HG03108 (cell line): ENCODE measurements around the gene CAPZA2.

Experiments
- ATAC-seq: cut with Tn5 transposase; IDR thresholded peaks from one replicate; pipeline ENCODE4 v1.9.1; 2021; ENCODE audit warnings: moderate library complexity; ENCODE audit not compliant: unreplicated experiment

Gene CAPZA2

DNA sequence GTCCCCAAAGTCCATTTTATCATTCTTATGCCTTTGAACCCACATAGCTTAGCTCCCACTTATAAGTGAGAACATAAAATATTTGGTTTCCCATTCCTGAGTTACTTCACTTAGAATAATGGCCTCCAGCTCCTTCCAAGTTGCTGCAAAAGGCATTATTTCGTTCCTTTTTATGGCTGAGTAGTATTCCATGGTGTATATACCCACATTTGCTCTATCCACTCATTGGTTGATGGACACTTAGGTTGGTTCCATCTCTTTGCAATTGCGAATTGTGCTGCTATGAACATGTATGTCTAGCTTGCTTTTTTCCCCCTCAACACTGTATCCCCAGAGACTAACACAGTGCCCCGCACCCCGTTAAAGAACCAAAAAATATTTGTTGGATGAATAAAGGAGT is 670 bp upstream of the CAPZA2 start:
- ATAC-seq, result no peak

DNA sequence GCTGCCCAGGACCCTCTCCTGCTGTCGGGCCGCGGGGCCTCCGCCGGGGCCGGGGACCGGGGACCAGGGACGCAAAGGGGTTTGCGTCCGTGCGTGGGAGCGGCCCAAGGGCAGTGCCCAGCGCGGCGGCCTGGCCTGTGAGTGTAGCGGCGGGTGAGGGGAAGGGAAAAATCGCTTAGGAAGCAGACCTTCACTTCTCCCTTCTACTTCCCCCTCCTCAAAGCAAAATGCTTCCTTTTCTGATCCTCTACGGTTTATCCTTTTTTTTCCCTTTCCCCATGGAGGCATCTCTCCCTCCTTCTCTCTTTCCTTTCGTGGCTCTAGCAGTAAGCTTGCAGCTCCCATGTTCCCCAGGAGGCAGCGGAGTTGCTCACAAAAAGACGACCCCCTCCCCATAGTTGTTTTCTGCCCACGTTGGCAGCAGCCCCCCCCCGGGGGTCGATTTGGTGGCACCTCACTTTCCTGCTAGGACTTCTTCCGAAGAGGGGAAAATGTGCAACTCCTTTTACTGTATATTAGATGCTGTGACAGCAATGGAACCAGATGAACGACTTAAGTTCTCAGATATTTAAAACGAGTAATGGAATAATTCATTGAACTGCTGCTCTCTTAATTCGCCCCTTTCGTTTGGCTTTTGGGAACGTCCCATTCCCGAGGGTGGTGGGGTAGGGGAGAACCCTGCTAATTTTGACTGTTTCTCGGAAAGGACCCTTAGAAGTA is 724 bp downstream of the CAPZA2 start:
- no peak for ATAC-seq

DNA sequence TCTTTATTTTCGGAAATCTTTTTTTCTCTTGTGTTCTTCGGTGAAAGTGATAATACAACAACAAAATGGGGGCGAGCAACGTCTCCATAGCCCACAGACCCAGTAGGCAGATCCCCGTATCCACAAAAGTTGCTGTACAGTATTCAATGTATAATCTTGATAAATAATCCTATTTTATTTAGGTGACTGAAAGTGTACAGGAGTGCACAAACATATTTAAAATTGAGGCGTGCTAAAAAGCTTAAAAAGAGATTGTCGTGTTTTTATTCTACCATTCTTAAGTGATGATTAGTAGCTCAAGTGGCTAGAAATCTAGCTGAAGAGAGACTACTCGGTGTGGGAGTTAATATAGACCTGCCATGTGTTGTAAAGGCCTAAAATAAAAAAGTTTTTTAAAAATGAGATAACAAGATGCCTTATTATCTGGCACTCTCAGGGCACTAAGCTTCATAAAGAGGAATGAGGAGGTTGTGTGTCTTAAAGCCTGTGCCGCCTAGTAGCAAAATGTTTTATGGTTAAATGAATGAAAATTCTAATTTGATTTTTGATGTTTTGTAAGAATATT is 1.6 kb downstream of the CAPZA2 start:
- no peak for ATAC-seq

DNA sequence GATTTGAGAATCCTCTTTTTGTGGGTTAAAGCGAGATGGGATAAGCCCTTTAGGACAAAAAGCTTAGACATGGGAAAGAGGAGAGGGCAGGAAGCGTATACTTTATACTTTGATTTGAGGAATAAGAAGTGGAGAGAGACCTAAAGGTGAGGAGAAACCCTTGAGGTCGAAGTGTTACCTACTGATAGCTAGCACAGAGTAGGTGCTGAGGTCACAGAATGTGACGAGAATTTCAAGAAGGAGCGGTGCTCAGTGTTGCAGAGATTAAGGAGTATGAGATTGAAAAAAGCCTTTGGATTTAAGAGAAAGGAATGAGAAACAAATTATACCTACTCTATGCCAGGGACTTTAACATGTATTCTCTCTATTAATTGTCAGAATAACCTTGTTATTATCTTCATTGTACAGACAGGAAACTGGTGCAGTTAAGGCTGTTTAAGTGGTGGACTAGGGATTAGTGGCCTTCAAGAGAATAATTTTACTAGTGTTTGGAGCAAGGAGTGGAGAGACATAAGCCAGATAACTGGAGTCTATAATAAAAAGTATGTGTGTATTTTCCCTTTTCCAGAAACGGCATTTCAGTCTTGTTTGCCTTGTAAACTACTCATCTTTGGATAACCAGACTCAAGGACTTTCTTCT is 8.8 kb downstream of the CAPZA2 start:
- ATAC-seq, result no peak

DNA sequence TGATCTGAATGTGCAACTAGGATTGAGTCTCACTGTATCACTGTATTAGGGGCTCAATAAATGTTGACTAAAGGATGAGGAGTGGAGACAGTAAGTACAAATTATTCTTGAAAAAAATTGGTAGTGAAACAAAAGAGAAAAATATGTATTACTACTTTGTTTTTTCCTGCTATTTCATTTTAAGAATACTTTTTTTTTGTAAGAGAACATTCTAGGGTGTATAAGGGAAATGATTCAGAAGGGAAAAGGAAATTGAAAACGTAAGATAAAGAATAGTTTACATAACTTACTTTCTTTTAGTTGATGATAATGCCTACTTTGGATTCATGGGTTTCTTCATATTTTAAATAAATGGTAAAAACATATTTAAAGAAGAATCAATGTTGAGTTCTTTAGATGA is 9.6 kb downstream of the CAPZA2 start:
- no peak for ATAC-seq

DNA sequence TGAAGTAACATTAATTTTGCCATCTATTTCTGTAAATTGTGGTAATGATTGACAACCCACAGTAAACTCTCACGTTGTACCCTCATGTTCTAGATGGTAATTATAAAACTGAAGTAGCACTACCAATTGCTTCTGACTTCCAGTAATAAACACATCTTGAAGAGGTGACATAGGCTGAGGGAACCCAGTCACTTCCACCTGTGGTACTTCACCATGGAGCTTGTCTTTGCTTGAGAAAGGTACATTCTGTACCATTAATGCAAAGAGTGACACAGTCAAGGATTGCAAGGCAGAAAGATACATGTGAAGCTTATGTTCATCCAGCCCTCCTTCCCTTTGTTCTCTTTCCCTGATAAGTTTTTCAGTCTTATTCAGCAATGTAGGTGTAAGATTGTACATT is 11.2 kb downstream of the CAPZA2 start:
- ATAC-seq, result no peak

DNA sequence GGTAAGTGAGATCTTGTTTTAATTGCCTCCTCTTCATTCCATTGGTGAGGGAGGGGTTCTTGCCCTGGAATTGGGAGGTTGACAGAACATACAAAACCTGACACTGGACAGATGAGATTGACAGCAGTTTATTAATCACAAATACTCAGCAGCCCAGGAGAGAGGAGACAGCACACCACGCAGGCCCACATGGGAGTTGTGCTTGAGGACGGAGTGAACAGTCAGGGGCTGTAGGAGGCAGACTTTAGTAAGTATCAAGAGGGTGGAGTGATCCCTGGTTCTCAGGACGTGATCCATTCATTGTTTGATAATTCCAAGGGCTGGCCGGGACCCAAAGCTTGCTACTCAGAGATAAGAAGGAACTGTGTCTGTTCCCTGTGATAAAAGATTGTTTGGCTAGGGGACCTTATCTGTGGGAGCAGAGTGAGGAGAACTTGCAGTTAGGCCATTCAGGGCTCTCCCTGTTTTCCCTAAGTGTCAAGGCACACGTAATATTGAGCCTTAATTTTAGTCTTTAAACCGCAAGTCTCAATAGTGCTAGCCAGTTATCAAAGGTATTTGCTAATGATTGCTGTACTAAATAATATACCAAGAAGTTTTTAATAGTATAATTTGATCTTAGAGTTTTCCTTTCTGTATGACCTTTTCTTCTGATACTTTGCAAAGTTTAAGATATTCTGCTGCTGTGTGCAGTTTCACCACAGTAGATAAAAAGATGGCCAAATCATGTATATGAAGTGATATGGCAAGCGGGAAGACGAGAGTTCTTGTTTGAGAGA is 14.5 kb downstream of the CAPZA2 start:
- no peak for ATAC-seq

DNA sequence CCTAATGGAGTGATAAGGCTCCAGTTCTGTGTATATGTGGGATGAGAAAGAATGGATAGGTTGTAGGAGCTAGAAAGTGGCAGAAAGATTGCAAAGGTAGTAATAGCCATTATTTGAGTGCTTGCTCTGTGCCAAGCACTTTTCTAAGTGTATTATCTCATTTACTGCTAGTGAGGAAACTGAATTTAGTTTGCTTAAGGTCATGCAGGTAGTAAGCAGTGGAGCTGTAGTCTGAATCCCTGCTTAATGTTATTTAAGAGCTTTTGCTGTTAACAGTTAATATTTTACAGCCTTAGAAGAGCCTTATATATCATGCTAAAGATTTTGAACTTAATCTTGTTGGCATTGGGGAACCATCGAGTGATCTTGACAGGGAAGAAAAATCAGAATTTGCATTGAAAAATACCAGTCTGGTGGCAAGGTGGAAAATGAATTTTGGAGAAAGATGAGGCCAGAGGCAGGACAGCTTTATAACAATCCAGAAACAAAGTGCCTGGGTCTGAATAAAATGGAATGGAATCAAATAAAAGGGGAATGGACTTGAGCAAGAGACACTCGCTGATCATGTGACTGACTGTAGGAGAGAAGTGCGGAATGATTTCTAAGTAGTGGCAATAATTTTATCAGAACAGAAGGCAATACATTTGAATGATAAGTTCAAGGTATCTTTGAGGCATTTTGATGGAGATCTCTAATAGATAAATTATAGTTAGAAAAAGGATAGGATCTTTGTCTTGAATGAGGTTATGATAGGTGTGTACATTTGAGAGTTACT is 15.2 kb downstream of the CAPZA2 start:
- no peak for ATAC-seq

DNA sequence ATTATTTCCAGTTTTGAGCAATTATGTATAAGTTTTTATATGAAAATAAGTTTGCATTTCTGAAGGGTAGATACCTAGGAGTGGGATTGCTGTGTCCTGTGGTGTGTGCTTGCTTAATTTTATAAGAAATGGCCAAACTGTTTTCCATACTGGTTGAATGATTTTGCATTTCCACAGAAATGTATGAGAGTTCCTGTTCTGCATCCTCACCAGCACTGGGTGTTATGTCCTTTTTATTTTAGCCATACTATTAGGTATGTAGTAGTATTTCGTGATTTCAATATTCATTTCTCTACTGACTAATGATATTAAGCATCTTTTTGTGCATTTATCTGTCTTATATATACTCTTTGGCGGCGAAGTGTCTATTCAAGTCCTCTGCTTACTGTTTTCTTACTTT is 22.3 kb downstream of the CAPZA2 start:
- no peak for ATAC-seq

DNA sequence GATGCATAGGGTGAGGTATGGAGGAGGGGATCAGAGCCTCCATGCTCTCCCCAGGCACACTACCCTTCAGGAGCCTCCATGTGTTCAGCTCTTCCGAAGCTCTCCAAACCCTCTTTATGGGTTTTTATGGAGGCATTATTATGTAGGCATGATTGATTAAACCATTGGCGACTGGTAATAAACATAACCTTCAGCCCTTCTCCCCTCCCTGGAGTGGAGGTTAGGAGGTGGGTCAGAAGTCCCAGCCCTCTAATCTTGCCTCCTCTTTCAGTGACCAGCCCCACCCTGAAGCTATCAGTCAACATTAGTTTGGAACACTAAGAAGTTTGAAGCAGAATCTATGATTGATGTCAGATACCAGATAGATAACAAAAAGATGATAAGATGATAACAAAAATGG is 23.3 kb downstream of the CAPZA2 start:
- ATAC-seq, result no peak

DNA sequence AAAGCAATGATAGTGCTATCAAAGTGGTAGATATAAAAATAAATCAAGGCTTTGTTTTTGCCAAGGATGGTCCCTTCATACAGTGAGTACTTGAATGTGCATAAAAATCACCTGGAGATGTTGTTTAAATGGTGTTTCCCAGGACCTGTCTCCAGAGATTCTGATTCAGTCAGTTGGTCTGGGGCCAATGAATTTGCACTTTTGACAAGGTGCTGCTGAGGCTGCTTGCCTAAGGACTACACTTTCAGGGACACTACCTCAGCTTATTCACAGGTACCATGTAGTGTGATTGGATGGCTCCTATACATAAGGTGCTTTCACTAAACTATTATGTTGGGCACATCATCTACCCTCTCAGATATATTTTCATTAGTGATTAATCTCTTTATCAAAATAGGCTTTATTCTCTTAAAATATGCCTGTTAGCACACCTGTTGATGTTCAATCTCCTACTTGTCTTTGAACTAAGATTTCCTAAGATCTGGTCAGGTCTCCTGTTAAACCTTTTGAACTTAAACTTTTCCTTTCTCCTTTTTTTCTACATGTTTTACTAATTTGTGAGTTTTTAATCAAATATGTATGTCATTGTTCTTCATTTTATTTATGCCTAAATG is 24.3 kb downstream of the CAPZA2 start:
- ATAC-seq, result no peak

DNA sequence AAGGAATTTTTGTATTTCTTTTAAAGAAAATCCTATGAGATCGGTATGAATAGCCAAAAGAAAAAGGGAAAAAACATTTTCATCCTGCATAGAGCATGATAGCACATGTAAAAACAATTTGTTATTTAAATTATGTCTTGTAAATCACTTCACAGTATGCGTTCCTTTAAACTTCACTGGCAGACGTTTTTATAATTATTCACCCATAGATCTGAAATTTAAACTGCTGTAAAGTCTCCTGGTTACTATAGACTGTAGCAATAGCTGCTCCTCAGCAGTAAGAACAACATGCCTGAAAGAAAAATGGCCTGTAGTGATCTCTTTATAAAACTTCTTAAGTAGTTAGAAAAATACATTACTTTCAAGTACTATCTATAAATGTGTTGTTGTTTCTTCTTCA is 26.5 kb downstream of the CAPZA2 start:
- no peak for ATAC-seq

DNA sequence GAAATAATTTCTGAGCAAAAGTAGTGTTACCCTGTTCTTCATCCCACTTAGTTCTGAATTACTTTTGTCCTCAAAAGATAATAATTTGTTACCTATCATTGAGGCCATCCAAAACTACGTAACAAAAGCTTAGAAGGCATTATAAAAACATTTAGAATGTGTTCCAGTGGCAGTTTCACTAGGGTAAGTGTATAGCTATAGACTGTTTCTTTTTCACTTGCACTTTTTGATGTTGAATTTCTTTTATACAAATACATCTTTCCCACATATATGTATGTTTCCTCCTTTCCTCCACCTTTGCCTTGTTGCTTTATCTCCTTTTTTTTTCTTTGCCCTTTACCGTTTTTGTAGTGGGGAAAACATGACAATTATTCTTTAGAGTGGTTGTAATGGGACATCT is 33.5 kb downstream of the CAPZA2 start:
- ATAC-seq, result no peak

DNA sequence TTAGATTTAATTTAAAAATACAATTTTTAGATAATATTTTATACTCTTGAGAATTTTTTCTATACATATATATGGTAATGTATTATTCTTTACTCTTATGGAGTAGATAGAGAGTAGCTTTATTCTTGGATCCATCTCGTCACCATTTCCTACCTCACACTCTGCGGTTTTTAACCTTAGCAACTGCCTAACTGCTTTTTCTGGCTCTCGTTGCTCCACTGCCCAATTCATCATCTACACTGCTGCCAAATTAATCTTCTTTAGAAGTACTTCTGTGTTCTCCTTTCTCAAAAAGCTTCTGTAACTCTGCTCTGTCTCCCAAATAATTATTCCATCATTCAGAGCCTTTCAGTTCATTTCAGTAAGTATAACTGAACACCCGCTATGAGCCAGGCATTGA is 35.3 kb downstream of the CAPZA2 start:
- ATAC-seq, result no peak

DNA sequence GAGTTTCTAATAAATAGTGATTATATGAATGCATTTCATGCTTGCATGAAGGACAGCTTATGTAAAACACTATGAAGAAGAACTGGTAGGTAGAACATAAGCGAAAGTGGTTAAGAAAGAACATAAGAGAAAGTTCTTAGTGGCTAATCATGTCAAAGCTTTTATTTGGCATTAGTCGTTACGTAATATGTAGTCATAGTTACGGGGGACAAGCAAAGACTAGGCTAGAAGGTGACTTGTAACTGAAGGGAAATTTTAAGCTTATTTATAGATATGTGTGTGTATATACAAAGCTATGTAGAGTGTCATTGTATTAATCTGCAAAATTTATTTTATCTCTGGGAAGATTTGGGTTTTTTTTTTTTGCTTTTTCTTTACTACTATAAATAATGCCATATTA is 36.9 kb downstream of the CAPZA2 start:
- no peak for ATAC-seq

DNA sequence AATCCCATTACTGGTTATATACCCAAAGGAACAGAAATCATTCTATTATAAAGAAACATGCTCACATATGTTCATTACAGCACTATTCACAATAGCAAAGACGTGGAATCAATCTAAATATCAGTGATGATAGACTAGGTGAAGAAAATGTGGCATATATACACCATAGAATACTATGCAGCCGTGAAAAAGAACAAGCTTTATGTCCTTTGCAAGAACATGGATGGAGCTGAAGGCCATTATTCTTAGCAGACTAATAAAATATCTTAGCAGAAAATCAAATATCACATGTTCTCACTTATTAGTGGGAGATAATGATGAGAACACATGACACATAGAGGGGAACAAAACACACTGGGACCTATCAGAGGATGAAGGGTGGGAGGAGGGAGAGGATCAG is 38.8 kb downstream of the CAPZA2 start:
- ATAC-seq, result no peak

DNA sequence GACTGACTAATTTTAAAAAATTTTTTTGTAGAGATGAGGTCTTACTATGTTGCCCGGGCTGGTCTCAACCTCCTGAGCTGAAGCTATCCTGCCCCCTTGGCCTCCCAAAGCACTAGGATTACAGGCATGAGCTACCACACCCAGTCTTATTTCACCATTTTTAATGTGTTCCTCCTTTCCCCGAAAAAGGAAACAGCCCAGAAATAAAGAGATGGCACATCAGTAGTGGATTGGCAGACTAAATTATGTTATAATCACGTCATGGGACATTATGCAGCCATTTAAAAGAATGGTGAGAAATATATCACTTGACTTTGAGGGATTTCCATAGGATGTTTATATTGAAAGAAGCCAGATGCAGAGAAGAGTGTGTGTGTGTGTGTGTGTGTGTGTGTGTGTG is 40.5 kb downstream of the CAPZA2 start:
- no peak for ATAC-seq

DNA sequence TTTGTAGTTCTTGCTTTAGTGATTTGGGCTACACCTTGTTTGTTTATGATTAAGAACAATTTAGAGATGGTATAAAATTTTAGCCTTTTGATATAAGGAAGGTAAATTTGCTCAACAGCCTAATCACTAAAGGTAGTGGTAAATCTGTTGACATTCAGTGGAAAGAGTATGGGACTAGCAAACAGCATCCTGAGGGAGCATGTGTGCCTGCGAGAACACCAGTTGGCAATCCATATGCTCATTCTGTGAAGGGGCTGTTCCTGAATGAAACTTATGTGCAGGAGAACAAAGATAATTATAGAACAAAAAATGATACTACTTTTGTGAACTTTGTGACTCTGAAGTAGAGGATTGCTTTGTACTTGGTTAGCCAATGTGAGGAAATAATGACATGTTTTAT is 44.0 kb downstream of the CAPZA2 start:
- no peak for ATAC-seq

DNA sequence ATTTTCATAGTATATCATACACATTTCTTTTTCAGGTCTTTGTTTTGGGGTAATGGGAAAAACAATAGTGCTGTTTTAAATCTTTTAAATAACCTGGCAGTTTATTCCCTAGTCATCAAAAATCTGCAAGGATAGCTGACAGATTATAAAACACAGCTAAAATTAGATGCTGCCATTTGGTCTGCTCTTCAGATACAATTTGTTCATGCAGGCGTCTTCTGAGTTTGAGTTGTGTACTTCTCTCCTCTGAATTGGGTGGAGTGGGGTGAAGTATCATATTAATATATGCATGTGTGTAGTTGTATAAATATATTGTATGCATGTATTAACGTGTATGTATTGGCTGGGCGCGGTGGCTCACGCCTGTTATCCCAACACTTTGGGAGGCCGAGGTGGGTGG is 48.0 kb downstream of the CAPZA2 start:
- no peak for ATAC-seq

DNA sequence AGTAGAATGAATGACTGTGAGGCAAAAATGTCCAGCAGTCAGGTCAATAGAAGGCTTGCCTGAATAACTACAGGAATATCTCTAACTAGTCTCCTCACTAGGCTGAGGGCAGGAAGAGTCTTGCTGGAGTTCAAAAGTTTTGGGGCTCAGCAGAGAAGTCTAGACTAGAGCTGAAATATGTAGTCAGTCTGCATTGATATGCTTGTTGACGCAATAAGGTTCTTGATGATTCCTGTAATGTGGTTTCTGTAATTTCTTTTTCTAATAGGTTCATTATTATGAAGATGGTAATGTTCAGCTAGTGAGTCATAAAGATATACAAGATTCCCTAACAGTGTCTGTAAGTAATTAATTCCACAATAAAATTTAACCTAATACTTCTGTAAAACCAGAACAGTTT is 49.4 kb downstream of the CAPZA2 start:
- ATAC-seq, result no peak
